ENCODE data around the gene RAPGEF5. TPM values are rescaled to one million over a fixed set of nuclear protein-coding genes. Genes with fewer than 3 reads are reported as not detected.
A peak's percentile ranks its signal among the peaks of the same experiment; 100 is the strongest.

The RAPGEF5 gene
- total RNA-seq, 1 donor from 2014 or later, result 138 TPM

DNA sequence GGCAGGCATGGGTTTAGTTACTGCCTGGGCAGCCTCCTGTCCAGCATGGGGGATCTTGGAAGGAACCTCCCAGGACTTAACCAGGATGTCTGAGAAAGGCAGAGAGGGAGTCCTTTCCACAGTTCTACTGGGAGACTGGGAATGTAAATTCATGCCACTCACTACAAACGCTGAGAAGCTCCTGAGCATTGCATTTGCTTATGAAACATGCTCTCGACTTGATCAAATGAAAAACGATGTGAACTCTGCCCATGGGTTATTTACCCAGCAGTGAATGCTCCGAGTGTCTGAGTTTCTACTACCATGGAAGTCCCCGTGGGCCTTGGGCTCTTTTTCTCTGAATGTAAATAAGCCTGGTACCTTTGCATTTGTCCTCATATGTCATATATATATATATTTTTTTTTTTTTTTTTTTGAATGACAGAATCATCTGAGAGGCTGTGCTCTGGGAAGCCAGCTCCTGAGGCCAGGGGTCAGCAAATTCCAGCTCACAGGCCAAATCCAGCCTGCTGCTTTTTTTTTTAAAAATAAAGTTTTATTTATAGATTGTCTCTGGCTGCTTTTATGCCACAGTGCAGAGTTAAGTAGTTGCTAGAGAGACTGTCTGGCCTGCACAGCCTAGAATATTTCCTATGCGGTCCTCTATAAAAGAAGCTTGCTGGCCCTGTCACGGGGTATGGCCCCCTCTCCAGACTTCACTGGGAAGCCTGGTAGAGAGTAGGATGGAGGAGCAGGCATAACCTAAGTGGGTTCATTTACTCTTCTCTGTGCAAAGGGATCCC lies 21.4 kb upstream of the RAPGEF5 start:
- DNase-seq (ENCODE audit: low read depth in 2 of 2), result no peak

- DNase-seq (ENCODE audit: low read depth in 2 of 2), result no peak
These were observed 20.7 kb upstream of the RAPGEF5 start for GRCh38 chr7:22377703-22378102.

DNA sequence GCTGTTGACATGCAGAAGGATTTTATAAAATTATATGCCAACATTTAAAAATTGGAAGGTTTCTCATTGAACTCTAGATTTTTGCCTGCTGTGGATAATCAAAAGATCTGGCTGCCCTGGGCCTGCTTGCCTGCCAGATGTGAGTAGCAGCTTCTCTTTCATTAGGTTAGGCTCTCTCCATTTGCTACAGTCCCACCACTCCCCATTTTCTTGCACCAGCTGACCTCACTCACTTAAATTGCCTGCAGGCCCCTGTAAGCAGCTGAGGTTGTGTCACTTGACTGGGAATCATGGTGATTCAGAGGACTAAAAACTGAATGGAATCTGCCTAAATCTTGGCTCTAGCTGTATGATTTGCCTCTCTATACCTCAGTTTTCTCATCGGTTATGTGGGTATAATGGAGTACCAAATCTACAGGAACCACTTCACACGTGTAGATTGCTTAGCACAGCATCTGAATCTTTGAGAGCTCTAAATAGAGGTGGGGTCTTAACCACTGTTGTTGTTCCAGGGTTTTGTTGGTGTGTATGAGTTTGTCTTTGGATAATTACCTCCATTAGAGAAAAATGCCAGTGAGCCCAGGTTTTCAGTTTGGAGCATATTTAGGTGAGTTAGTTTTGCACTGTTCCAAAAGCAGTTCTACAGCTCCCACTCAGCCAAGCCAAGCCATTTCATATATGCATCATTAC lies 18.6 kb upstream of the RAPGEF5 start:
- DNase-seq (ENCODE audit: low read depth in 2 of 2), result no peak

GRCh38 chr7:22373911-22374310 lies 17.0 kb upstream of the RAPGEF5 start:
- DNase-seq (ENCODE audit: low read depth in 2 of 2), result no peak

- DNase-seq (ENCODE audit: low read depth in 2 of 2), result no peak
These were observed 16.4 kb upstream of the RAPGEF5 start for GRCh38 chr7:22373388-22373787.

GRCh38 chr7:22372863-22373262 lies 15.9 kb upstream of the RAPGEF5 start:
- DNase-seq (ENCODE audit: low read depth in 2 of 2), result no peak

- no peak for DNase-seq (ENCODE audit: low read depth in 2 of 2)
These were observed 14.9 kb upstream of the RAPGEF5 start for GRCh38 chr7:22371878-22372277.

DNA sequence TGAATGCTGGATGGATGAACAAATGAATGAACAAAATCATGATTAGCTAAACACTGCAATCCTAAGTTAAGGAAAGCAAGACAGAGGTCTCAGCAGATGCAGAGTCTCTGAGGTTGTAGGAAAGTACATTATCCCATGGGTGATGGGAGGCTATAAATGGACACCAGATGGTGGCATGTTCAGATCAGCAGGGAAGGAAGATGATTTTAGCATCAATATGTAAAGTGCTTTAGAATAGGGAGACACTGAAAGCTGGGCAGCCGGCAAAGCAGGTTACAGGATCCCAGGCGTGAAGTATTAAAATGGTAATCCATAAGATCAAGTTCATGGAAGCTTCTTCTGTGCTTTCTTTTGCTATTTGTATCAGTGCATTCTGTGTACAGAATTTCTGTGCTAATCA lies 7.9 kb upstream of the RAPGEF5 start:
- no peak for DNase-seq (ENCODE audit: low read depth in 2 of 2)

DNA sequence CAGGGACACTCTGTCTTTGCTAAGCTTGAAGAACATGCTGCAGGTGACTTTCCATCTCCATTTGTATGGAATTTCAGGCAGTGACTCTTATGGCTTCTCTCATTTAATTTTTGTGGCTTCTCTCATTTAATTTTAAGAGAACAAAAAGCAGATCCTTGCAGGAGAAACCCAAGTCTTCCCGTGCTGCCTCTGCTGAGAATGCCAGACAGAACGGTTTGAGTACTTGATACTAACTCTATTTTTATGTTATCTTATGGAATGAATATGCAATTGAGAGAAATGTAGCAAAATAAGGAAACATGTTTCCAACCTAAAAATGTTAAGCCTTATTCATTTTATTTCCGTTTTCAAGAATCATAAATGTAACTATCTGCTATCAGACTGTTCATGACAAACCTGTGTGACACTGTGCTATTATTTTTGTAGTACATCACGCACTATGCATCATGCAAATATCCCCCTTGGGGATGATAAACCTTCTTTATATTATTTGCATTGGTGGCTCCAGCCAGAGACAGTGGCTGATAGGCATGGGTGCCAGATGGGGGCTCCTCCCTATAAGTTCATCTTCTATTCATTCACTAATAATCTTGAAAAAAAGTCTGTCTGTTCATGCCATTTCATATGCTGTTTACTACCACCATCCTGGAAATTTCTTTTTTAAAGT lies 6.9 kb upstream of the RAPGEF5 start:
- DNase-seq (ENCODE audit: low read depth in 2 of 2), result no peak

- peak in 1 of 2 donors; percentile 70 for DNase-seq (ENCODE audit: low read depth in 2 of 2)
These were observed 4.8 kb upstream of the RAPGEF5 start for GRCh38 chr7:22361795-22362194.

GRCh38 chr7:22361320-22361719 lies 4.4 kb upstream of the RAPGEF5 start:
- no peak for DNase-seq (ENCODE audit: low read depth in 2 of 2)

GRCh38 chr7:22358820-22359697 lies 2.1 kb upstream of the RAPGEF5 start:
- no peak for DNase-seq (ENCODE audit: low read depth in 2 of 2)

DNA sequence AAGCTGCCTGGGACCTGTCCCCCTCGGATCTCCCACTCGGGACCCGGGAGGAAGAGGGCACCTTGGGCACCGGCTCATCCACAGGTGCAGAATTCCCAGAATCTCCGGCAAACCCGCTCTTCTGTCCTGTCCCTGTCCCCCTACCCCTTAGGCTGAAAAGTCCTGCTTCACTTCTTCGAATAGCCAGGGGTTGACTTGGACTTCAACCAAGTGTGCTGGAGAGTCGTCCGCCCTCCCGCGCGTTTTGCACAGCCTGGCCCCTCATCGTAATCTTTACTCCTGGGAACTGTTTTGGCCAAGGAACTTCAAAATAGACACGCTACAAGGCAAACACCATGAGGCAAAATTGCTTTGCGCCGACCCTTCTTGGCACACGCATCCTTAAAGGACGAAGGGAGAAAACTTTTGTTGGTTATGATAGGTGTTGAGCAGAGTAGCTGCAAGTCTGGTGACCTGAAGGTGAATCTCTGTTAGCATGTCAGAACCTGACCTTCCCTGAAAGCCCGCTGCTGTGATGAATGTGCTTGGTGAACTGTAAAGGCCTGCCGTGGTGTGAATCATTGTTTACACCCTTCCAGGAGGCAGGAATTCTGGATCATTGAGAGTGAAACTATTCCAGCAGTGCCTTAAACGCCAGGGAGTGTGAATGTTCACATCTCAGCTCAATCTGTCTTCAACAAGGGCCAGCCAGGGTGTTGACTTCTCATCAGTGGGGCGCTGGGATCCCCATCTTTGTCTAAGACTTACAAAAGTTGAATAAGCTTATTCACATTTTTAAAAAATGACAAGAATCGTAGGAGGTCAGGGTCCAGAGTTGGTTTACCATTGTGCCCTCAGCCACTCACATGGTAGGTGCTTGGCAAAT lies 589 bp upstream of the RAPGEF5 start:
- DNase-seq (ENCODE audit: low read depth in 2 of 2), result peak in 1 of 2 donors; percentile 73

DNA sequence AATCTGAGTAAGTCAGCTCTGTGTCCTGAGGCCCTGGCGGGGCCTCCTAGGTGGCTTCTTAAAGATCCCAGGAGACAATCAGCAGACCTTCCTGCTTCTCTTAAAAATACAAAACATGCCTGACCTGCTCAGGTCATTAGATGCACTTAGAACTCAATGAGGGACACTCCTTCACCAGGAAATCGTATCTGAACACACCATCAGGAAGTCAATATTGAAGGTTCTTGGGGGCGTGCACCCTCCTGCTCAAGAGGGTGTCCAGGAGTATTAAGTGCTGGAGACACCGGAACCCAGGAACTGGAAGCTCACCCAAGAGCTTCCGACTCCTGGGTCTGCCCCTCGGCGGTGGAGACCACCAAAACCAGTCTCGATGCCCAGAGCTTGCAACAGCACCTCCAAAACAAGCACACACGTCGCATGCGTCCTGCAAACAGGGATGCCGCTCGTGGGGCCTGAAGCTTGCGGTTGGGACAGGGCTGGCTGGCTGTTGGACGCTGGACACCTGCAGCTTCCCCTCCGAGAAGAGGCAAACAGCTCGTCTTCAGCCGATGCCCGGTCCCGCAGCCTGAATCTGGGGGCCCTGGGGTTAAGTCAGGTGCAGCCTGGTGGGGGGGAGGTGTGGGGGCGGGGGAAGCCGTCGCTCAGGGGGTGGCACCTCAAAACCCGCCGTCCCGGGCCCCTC lies 803 bp downstream of the RAPGEF5 start:
- no peak for DNase-seq (ENCODE audit: low read depth in 2 of 2)

- no peak for DNase-seq (ENCODE audit: low read depth in 2 of 2)
These were observed 1.3 kb downstream of the RAPGEF5 start for GRCh38 chr7:22355620-22356009.

- no peak for DNase-seq (ENCODE audit: low read depth in 2 of 2)
These were observed 2.5 kb downstream of the RAPGEF5 start for GRCh38 chr7:22354462-22354861.

GRCh38 chr7:22352887-22353286 lies 4.1 kb downstream of the RAPGEF5 start:
- no peak for DNase-seq (ENCODE audit: low read depth in 2 of 2)

GRCh38 chr7:22351878-22352277 lies 5.1 kb downstream of the RAPGEF5 start:
- DNase-seq (ENCODE audit: low read depth in 2 of 2), result no peak

DNA sequence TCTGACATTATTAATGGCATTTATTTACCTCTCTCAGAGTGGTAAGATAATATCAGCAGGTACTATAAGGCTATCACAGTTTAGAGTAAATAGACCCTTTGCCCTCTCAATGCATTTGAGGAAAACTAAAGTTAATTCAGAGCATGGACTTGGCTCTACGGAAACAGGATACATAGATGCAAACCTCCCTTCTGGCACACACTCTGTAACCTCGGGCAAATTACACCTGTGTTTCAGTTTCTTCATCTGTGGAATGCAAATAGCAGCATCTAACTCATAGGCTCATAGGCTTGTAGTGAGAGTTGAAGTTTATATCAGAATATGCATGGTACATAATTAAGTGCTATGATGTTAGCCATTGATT lies 5.6 kb downstream of the RAPGEF5 start:
- DNase-seq (ENCODE audit: low read depth in 2 of 2), result no peak
